ENCODE data around the gene SUGCT. TPM values are rescaled to one million over a fixed set of nuclear protein-coding genes. Genes with fewer than 3 reads are reported as not detected.

The SUGCT gene
- total and polyA plus RNA-seq, 2 of the 13 experiments (the other 11 are each of a cell fraction or from before 2014, with no cell fraction given): 10.1 to 22.2 TPM

DNA sequence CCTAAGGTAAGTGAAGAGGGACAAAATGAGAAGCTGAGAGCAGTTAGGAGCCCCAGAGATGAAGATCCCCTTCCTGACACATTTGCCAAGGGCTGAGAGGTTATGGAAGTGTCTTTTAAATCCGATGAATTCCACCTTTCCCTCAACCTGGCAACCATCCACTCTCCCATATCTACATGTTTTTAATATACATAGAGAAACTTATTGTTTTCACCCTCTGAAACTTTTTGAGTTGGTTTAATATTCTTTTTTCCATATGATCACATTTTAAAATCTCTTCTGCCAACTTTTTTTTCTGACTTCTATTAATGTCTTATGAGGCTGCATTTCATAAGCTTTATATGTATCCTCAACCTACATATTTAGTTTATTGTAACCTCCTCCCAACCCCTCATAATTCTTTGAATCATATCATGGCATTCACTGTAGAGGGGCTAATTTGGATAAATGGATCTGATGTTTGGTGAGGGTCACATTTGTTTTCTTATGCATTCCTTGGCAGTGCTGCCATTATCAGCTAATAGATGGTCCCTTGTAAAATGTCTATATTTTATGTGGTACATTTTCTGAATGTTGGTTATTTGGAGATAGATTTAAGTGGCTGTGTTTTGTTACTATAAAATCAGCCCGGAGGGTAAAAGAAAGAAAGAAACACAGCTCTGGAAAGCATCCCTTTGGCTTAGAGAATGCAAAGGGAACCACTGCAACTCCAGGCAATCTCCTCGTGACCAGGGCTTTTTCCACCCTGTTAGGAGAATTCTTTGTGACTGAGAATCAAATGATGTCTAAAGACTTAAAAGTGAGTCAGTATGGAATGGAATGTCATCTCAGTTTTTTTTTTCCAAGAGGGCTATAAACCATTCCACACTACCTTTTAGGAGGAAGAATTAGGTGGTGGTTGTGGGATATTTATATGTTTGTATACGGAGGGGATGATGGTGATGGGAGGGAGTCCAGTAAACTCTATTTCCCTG lies 334.4 kb downstream of the SUGCT start:
- ChIA-PET POLR2A (no interaction called here), CTCF (ENCODE audit: low intra/inter-chr PET ratio, low total read pairs) (no interaction called here)
- Histone ChIP-seq H3K9me3 (ENCODE audit: low read length) (no peaks in the 10 kb centered on the region), H4K20me1 (ENCODE audit: insufficient read depth, low read length) (no peaks in the 10 kb centered on the region), H3K79me2 (ENCODE audit: insufficient read depth, low read length) (no peaks in the 10 kb centered on the region), H3K36me3 (replicated peaks in 1 of 2; ENCODE audit: control insufficient read depth in 1 of 2, insufficient read depth in 2 of 2, low read length in 2 of 2) (no peaks in the 10 kb centered on the region), H3K4me3 (replicated peaks in 1 of 3; ENCODE audit: insufficient read depth in 1 of 3, low read depth in 2 of 3, low read length in 3 of 3) (no peak overlapping the region), H2AFZ (ENCODE audit: low read length) (no peak overlapping the region), H3K9ac (ENCODE audit: insufficient read depth, low read depth, low read length) (no peak overlapping the region), H3K4me1 (ENCODE audit: insufficient read depth, low read length) (peaks cover 29% of the 10 kb centered on the region), H3K27me3 (ENCODE audit: control insufficient read depth in 1 of 2, insufficient read depth in 2 of 2, low read length in 2 of 2) (no peaks in the 10 kb centered on the region), H3K4me2 (ENCODE audit: low read depth, low read length) (no peak overlapping the region), H3K27ac (ENCODE audit: extremely low read length, insufficient read depth, low read length) (peak overlapping the region; percentile 13)
- no peak for FAIRE-seq
- ATAC-seq: no peak; the same call in 2 of the 3 replicates
- BruUV-seq (replicated peaks): no TSS peak
- WGBS (ENCODE audit: low lambda C conversion rate): 96% methylated on average over 4 of the region's 4 CpGs
- intact Hi-C loops (cut with micrococcal nuclease; ENCODE audit: unreplicated experiment): no loop called here
- DNase-seq (ENCODE audit: low spot score): no peak
- in situ Hi-C loops (cut with HindIII; ENCODE audit: extremely low pct_ligation_motif_present, low pct_unique_long_range_greater_than_20kb): no loop called here
- TF ChIP-seq ZNF644 (CRISPR knock-in tag; IDR thresholded peaks at IDR 0.05; ENCODE audit: low read depth) (no peak), ASH2L (IDR thresholded peaks at IDR 0.05; ENCODE audit: insufficient read length, low read depth, low read length) (no peak), ZNF549 (CRISPR knock-in tag; IDR thresholded peaks at IDR 0.05) (no peak), DR1 (CRISPR knock-in tag; IDR thresholded peaks at IDR 0.05) (no peak), ZNF773 (CRISPR knock-in tag; IDR thresholded peaks at IDR 0.05; ENCODE audit: borderline replicate concordance) (no peak)
- TF ChIP-seq, protein P1, sequence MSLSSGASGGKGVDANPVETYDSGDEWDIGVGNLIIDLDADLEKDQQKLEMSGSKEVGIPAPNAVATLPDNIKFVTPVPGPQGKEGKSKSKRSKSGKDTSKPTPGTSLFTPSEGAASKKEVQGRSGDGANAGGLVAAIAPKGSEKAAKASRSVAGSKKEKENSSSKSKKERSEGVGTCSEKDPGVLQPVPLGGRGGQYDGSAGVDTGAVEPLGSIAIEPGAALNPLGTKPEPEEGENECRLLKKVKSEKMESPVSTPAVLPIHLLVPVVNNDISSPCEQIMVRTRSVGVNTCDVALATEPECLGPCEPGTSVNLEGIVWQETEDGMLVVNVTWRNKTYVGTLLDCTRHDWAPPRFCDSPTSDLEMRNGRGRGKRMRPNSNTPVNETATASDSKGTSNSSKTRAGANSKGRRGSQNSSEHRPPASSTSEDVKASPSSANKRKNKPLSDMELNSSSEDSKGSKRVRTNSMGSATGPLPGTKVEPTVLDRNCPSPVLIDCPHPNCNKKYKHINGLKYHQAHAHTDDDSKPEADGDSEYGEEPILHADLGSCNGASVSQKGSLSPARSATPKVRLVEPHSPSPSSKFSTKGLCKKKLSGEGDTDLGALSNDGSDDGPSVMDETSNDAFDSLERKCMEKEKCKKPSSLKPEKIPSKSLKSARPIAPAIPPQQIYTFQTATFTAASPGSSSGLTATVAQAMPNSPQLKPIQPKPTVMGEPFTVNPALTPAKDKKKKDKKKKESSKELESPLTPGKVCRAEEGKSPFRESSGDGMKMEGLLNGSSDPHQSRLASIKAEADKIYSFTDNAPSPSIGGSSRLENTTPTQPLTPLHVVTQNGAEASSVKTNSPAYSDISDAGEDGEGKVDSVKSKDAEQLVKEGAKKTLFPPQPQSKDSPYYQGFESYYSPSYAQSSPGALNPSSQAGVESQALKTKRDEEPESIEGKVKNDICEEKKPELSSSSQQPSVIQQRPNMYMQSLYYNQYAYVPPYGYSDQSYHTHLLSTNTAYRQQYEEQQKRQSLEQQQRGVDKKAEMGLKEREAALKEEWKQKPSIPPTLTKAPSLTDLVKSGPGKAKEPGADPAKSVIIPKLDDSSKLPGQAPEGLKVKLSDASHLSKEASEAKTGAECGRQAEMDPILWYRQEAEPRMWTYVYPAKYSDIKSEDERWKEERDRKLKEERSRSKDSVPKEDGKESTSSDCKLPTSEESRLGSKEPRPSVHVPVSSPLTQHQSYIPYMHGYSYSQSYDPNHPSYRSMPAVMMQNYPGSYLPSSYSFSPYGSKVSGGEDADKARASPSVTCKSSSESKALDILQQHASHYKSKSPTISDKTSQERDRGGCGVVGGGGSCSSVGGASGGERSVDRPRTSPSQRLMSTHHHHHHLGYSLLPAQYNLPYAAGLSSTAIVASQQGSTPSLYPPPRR (CRISPR knock-in tag; IDR thresholded peaks at IDR 0.05; ENCODE audit: borderline replicate concordance): no peak
- TF ChIP-seq, protein P2, sequence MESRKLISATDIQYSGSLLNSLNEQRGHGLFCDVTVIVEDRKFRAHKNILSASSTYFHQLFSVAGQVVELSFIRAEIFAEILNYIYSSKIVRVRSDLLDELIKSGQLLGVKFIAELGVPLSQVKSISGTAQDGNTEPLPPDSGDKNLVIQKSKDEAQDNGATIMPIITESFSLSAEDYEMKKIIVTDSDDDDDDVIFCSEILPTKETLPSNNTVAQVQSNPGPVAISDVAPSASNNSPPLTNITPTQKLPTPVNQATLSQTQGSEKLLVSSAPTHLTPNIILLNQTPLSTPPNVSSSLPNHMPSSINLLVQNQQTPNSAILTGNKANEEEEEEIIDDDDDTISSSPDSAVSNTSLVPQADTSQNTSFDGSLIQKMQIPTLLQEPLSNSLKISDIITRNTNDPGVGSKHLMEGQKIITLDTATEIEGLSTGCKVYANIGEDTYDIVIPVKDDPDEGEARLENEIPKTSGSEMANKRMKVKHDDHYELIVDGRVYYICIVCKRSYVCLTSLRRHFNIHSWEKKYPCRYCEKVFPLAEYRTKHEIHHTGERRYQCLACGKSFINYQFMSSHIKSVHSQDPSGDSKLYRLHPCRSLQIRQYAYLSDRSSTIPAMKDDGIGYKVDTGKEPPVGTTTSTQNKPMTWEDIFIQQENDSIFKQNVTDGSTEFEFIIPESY (CRISPR knock-in tag; IDR thresholded peaks at IDR 0.05): no peak
- TF ChIP-seq, protein P3, sequence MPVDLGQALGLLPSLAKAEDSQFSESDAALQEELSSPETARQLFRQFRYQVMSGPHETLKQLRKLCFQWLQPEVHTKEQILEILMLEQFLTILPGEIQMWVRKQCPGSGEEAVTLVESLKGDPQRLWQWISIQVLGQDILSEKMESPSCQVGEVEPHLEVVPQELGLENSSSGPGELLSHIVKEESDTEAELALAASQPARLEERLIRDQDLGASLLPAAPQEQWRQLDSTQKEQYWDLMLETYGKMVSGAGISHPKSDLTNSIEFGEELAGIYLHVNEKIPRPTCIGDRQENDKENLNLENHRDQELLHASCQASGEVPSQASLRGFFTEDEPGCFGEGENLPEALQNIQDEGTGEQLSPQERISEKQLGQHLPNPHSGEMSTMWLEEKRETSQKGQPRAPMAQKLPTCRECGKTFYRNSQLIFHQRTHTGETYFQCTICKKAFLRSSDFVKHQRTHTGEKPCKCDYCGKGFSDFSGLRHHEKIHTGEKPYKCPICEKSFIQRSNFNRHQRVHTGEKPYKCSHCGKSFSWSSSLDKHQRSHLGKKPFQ (CRISPR knock-in tag; IDR thresholded peaks at IDR 0.05; ENCODE audit: insufficient replicate concordance): no peak
